HG03159 (cell line): Measurements from ENCODE around the gene AP1M1.

Experiments
- ATAC-seq: cut with Tn5 transposase; IDR thresholded peaks from one replicate; pipeline ENCODE4 v1.9.1; 2021; ENCODE audit warnings: mild to moderate bottlenecking, moderate library complexity; ENCODE audit not compliant: unreplicated experiment

Gene AP1M1

DNA sequence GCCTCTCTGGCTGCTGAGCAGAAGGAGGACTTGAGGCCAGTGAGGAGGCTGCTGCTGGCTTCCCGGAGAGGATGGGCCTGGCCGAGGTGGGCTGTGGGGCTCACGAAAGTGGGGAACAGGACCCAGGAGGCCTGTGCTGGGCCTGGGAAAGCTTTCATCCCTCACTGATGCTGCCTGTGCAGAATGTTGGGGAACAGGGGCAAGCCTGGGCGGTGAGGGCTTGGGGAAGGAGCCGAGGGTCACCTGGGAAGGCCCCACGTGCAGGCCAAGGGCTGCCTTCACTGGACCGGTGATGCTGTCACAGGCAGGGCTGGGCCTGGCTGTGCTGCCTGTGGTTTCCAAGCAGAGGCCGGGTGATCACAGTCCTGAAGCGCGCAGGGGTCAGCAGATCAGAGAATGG is 9.4 kb downstream of the AP1M1 start:
- ATAC-seq: no peak

DNA sequence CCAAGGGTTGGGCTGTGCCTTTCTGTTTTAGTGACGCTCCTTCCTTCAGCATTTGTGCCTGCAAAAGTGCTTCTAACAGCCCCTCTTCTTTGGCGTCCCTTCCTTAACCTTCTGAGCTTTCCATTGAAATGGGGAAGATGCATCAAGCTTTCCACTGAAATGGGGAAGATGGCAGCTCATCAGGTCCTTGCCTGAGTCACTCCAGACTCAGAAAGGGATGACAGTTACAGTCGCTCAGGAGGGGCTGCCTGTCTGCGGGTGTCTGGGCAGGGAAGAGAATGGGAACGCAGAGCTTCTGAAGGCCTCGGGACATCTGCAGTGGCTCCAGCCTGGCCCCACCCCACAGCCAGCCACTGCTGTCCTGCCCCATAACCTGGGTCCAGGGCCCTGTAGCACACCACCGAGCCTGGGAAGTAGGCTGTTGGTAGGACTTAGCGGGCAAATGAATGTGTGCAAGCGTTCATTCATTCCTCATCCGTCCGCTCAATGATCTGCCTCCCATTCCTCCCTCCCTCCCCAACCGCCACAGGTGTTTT is 9.8 kb downstream of the AP1M1 start:
- no peak for ATAC-seq

DNA sequence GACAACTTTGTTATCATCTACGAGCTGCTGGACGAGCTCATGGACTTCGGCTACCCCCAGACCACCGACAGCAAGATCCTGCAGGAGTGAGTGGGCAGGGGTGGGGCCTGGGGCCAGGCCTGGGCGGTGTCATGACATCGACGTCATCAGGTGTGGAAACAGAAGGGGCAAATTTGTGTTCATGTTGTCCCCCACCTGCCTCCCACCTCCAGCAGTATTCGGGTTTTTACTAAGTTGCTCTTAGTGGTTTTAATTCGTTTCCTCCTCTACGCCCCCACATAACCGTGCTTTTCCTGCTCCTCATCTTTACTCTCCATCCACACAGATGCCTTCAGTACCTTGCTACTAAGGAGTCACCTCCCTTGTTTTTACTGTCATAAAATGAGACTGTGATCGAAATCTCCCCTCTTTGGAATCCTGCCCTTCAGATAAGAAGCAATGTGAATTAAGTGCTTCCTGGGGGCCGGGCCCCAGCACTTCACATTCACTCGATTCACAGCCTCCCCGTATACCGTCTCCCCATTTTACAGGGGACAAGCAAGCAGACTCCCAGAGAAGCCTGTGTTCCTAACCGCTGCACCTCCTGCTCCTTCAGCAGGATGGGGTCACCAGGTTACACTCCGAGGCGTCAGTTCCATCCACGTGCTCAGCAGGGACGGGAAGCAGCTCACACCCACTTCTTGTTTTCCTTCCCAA is 10.5 kb downstream of the AP1M1 start:
- ATAC-seq: no peak

DNA sequence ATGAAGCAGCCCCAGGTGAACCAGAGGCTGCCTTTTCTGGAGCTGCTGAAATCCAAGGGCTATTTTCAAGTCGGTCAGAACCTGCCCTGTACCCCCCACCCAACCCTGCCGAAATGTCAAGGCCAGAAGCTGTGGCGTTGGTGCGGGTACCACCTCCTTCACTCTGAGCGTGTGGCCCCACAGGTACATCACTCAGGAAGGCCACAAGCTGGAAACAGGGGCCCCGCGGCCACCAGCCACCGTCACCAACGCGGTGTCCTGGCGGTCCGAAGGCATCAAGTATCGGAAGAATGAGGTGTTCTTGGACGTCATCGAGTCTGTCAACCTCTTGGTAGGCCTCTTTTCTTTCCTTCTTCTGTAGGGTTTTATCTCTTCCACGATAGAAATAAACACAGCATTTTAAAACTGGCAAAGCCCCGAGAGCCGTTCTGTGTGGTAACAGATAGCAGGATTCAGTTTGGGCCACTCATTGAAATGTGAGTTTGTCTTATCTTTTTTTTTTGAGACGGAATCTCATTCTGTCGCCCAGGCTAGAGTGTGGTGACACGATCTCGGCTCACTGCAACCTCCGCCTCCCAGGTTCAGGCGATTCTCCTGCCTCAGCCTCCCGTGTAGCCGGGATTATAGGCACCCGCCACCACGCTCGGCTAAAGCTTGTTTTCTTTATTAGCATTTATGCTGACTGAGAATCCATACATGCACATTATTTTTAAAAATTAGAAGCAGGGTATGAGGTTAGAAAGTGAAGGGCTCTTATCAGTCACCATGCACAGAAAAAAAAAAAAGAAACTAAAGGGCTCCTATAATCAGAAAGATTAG is 11.3 kb downstream of the AP1M1 start:
- no peak for ATAC-seq

DNA sequence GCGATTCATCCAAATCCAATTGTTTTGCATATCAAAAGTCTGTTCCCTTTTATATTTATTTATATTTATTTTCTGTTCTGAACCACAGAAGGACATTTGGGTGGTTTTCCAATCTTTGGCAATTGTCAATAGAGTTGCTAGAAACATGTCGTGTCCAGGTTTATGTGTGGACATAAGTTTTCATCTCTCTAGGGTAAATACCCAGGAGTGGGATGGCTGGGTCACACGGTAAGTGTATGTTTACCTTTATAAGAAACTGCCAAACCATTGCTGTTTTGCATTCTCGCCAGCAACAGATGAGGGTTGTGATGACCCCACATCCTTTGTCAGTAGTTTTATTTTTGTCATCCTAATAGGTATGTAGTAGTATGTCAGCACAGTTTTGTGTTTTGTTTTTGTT is 12.5 kb downstream of the AP1M1 start:
- no peak for ATAC-seq

DNA sequence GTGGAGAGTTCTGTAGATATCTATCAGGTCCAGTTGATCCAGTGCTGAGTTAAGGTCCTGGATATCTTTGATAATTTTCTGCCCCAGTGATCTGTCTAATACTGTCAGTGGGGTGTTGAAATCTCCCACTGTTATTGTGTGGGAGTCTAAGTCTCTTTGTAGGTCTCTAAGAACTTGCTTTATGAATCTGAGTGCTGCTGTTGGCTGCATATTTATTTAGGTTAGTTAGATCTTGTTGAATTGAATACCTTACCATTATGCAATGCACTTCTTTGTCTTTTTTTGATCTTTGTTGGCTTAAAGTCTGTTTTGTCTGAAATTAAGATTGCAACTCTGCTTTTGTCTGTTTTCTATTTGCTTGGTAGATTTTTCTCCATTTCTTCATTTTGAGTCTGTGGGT is 15.4 kb downstream of the AP1M1 start:
- ATAC-seq: no peak

DNA sequence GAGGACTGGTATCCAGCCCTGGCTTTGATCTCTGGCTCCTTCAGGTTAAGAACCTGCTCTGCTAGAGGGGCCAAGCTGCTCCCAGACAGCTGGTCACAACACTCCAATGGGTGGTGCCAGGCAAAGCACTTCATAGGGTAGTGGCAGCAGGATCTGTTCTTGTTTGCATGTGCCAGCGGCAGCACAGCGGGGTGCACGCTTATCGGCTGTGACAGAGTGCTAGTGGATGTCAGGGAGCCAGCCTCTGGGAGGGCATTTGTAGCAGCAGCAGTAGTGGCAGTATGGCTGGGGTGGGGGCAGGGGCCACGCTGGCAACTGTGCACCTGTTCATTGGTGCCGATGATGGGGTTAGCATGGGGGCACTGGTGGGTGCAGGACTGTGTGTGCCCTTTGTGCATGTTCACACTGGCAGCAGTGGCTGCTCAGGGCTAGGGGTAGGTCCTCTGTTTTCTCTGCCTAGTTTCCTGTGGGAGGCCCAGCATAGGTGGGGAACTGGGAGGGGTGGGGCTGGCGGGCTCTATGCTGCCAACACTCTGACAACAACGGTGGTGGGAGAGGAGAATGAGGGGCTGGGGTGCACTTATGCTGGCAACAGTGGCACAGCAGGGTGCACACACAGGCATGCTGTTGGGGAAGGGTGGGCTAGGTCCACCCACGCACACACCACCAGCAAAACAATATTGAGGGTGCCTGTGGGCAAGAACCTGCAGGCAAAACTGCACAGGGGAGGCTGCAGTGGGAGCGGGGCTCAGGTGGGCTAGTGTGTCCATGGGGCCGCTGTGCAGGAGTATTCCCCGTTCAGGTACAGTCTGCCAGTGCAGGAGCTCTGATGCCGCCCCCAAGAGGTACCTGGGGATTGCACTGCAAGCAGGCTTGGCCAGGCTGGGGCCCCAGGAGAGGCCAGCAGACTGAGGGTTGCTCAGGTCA is 19.3 kb downstream of the AP1M1 start:
- no peak for ATAC-seq

DNA sequence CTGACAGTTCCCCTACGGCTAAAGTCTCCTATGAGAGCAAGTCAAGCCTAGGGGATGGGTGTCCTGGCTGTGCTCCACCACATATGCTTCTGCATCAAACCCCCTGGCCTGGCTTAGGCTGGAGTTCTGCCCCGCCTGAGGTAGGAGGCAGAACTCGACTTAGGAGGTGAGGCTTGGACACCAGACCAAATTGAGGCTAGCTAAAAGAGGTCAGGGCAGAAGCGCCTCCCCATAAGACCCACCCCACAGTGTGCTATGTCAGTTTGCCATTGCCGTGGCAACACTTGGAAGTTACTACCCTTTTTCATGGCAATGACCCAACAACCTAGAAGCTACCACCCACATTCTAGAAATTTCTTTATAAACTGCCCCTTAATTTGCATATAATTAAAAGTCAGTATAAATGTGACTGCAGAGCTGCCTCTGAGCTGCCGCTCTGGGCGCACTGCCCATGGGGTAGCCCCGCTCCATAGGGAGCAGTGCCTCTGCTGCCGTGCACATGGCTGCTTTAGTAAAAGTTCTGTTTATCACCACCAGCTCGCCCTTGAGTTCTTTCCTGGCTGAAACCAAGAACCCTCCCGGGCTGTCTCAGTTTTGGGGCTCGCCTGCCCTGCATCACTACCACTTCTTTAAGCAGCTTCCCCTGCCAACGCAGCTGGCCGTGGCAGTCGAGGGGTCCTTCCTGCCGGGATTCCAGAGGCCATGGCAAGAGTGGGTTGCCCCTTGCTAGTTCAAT is 20.2 kb downstream of the AP1M1 start:
- ATAC-seq: no peak

DNA sequence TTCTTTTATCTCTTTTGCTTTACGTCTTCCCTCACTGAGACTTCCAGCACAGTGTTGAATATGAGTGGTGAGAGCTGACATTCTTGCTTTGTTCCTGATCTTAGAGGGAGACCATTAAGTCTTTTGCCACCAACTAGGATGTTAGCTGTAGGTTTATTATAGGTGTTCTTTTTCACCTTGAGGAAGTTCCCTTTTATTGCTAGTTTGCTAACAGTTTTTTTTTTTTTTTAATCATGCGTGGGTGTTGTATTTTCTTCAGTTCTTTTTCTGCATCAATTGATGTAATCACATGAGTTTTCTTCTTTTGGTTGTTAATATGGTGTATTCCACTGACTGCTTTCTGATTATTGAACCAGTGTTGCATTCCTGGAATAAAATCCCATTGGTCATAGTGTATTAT is 21.1 kb downstream of the AP1M1 start:
- no peak for ATAC-seq

DNA sequence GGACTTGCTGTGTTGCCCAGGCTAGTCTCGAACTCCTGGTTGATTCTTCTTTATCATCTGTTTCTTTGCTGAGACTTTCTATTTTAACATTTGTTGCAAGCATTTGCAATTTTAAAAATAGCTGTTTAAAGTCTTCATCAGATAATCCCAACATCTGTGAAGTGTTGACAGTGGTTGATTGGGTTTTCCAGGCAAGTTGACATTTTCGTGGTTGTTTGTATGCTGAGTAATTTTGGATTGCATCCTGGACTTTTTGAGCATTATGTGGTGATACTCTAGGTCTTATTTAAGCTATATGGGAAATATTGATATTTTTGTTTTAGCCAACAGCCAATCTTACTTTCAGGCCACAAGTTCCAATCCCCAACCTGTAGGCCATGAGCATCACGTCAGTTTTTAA is 25.1 kb downstream of the AP1M1 start:
- ATAC-seq: no peak

DNA sequence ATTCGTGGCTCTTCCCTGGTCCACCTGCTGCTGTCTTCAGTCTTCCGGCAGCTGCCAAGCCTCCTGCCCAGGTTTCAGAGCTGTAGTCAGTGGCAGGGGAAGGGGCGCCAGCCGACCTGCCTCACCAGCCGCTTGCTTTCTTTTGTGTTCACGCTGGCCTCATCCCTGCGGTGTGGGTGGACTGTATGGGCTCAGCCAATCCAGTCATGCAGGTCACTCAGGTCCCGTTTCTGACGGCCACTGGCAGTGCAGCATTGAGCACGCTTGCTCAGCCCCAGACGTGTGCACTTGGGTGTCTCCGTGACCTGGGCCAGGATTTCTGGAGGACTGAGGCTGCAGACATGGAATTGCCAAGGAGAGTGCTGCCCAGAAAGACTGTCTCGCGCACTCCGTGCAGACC is 26.0 kb downstream of the AP1M1 start:
- ATAC-seq: no peak

DNA sequence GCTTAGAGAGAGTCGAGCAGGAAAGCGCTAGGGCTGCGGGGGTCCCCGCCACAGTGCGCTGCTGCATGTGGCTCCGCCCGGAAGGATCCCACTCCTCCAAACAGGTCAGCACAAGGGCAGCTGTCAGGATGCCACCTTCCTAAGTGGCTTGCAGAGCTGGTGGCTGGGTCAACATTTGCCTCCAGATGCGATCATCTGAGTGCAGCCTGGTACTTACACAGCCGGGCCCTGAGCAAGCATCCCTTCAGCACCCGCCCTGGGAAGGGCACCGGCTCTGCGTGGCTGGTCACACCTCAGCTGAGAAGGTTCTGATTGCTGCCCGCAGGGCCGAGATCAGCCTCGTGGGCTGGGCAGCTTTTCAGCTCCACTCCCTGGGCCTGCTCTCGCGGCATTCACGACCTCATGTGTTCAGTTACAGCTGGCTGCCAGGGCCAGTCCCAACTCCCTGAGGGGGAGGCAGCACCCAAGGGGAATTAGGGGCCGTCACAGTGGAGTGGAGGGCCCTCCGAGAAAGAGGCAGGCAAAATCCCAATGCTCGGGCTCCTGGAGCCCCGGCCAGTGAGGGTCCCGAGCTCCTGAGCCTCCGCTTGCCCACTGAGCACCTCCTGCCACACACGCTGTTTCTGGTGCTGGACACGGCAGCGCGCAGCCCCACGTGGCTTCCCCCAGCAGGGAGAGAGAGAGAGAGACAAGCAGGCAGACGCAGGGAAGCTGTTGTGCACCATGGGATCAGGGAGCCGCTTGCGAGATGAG is 26.8 kb downstream of the AP1M1 start:
- ATAC-seq: no peak

DNA sequence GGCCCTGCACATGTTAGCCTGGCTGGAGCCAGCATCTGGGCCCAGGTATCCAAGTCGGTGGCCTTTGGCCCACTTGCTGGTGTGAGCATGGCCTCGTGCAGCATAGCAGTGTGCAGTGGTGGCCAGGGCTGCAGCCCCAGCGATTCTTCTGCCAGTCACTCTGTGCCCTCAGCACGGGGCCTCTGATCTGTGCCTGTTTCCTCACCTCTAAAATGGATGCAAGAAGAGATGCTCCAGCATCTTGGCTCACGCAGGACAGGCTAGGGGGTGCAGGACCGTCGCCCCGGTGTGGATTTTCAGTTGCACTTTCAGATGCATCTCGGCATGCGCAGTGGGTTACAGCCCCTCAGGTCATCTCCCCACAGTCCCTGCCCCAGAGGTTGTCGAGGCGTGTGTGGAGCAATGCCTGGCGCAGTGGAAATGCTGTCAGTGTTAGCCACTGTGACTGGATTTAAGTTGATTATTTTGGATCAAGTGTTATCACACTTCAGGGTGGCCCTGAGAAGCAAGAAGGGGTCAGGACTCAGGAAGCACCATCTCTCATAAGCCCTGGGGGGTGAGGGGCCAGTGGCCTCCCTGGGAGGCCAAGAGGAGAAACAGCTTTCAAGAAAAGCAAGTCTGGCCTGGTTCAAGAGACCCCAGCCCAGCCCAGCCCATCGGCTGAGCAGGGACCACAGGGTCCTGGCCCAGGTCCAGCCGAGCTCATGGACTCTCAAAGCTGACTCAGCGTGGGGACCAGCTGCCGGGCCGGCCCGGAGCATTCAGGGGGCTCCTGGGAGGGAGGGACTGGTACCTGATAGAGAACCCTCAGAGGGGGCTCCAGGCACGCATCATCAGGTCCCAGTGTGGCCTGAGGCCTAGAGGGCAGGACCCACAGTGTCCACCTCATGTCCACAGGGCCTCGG is 27.8 kb downstream of the AP1M1 start:
- no peak for ATAC-seq

DNA sequence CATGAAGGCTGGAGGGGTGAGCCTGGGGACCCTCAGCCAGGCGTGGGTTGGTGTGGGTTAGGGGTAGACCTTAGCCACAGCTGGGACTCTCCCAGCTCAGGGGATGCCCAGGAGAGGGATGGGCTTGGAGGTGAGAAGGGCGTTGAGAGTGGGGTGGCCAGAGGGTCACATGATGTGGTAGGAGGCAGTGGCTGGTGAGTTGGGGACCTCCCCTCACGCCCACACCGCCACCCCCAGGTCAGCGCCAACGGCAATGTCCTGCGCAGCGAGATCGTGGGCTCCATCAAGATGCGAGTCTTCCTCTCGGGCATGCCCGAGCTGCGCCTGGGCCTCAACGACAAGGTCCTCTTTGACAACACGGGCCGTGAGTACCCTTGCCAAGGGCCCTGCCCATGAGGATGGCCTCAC is 28.5 kb downstream of the AP1M1 start:
- ATAC-seq: no peak

DNA sequence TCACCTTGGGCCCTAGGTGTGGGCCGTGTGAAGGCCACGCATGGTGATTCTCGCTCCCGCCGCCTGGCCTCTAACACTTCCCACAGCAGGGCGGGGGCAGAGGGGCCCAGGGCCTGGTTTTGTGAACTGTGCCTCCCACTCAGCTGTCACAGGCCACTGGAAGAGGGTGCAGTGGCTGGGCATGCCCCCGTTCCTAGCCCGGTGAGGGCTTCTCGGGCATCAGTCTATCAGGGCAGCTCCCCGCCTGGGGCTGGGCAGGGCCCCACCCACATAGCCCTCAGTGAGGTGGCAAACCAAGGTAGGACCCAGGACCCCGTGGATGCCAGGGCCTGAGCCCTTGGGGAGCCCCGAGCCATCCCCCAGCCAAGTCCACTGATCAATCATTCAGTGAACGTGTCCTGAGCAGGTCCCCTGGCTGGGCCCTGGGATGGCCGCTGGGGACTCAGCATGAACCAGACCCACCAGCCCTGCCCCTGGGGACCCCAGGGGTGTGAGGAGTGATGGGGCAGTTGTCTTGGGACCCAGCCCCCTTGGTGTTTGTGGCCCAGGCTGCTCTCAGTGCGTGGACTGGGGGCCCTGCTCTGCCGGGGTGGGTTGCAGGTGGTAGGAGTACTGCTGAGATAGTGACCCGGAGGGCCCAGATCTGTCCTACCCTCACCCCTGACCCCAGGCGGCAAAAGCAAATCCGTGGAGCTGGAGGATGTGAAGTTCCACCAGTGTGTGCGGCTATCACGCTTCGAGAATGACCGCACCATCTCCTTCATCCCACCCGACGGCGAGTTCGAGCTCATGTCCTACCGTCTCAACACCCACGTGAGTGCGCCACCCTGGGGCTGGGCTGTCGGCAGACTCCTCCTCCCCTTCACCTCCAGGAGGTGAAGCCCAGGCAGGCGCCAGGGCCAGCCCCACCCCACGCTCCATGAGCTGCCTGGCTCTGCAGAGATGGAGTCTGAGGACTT is 29.4 kb downstream of the AP1M1 start:
- no peak for ATAC-seq

DNA sequence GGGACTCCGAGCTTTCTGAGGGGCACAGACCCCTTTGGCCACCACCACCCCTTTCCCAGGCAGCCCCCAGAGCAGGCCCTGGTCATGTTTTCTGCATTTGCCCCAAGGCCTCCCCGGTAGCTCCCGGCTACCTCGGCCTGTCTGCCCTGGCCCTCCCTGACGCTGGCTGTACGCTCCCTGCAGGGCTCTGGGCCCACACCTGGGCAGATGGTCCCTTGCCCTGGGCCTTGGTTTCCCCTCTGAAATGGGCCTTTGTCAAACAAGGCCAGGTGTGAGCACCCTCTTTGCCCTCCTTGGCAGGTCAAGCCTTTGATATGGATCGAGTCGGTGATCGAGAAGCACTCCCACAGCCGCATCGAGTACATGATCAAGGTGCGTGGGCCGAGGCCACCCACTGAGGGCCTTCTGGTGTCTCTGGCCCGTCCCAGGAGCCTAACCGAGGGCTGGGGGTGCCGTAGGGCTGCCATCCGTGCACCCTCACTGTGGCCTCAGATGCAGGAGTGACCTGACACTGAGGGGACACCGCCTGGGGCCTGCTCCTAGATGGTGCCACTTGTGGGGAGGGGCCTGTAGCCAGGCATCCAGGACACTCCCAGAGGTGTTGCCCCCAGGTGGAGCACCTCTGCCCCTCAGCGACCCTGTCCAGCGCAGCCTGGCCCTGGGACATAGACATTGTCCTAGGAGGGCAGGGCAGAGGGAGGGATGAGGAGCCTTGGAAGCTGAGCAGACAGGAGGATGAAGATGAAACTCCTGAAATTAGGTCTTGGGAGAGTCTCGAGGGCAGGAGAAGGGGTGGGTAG is 30.3 kb downstream of the AP1M1 start:
- no peak for ATAC-seq
